Natural killer cell (primary cell): Measurements from ENCODE around the gene GAMT. TPM values are rescaled to one million over a fixed set of nuclear protein-coding genes. Genes with fewer than 3 reads are reported as not detected.
A peak's percentile ranks its signal among the peaks of the same experiment; 100 is the strongest.

ENCODE experiments used
- ATAC-seq, 3 donors: fragments of 150-1000 bp in 2 of 3; fragments of 200-7000 bp in 1 of 3; cut with Tn5 transposase; 1 replicate in 1 of 3; 2 replicates in 2 of 3; pipeline ENCODE4 v1.10.0; 2021; ENCODE audit warnings: mild to moderate bottlenecking in 2 of 3, moderate library complexity in 2 of 3
- DNase-seq, 2 donors: peaks; one replicate each; pipeline versions ENCODE4 v3.0.0 to v3.0.0-alpha.2; 2013 to 2021; ENCODE audit warnings: mixed read lengths in 1 of 2
- H3K27ac ChIP-seq: one replicate; pipeline ENCODE4 v1.5.1; 2013; ENCODE audit warnings: mild to moderate bottlenecking, low read length
- H3K27me3 ChIP-seq: one replicate; pipeline ENCODE4 v1.6.1; 2013; ENCODE audit warnings: low read length; ENCODE audit not compliant: control insufficient read depth, insufficient read depth
- H3K36me3 ChIP-seq: one replicate; pipeline ENCODE4 v1.6.1; 2013; ENCODE audit warnings: low read length; ENCODE audit not compliant: control insufficient read depth, insufficient read depth
- H3K4me1 ChIP-seq: one replicate; pipeline ENCODE4 v1.6.1; 2013; ENCODE audit warnings: low read length; ENCODE audit not compliant: control insufficient read depth, insufficient read depth
- H3K4me3 ChIP-seq: one replicate; pipeline ENCODE4 v1.5.1; 2013; ENCODE audit warnings: low read length
- H3K9me3 ChIP-seq: one replicate; pipeline ENCODE4 v1.6.1; 2013; ENCODE audit warnings: low read length; ENCODE audit not compliant: control insufficient read depth, insufficient read depth
- H3K27ac Mint-ChIP-seq, 2 donors: one replicate each; pipeline ENCODE4 v1.8.0; 2022; ENCODE audit warnings: mild to moderate bottlenecking in 2 of 2, mixed read lengths in 2 of 2, moderate library complexity in 1 of 2
- H3K27me3 Mint-ChIP-seq, 2 donors: one replicate each; pipeline ENCODE4 v1.8.0; 2022; ENCODE audit warnings: low read depth in 2 of 2, mixed read lengths in 2 of 2
- H3K36me3 Mint-ChIP-seq: one replicate; pipeline ENCODE4 v1.8.0; 2022; ENCODE audit warnings: mixed read lengths
- H3K4me1 Mint-ChIP-seq, 2 donors: one replicate each; pipeline ENCODE4 v1.8.0; 2022; ENCODE audit warnings: mixed read lengths in 2 of 2
- H3K4me3 Mint-ChIP-seq: one replicate; pipeline ENCODE4 v1.8.0; 2022; ENCODE audit warnings: mild to moderate bottlenecking, moderate library complexity, mixed read lengths
- H3K9me3 Mint-ChIP-seq, 2 donors: one replicate each; pipeline ENCODE4 v1.8.0; 2022; ENCODE audit warnings: mixed read lengths in 2 of 2
- CTCF ChIP-seq: fragments of 200-600 bp; IDR thresholded peaks from one replicate; pipeline ENCODE4 v1.8.0; 2022; ENCODE audit warnings: antibody characterized with exemption
- WGBS: methylation state at CpG from one replicate; pipeline ENCODE4 v1.1.7; 2013; ENCODE audit warnings: missing lambda C conversion rate; ENCODE audit not compliant: insufficient coverage; 5-methylcytosine and 5-hydroxymethylcytosine counted together
- intact Hi-C: fragments of 100-400 bp; cut with micrococcal nuclease; formaldehyde crosslinking; loops from one replicate; pipeline ENCODE4 v1.14.2; 2022
- total RNA-seq, 4 donors: library from RNA; stranded (reverse); fragments of 120-200 nt in 1 of 4; gene quantifications; one replicate each; pipeline versions ENCODE4 v1.2.3 to v1.2.4, GENCODE V29; 2013 to 2022

GAMT gene
- total RNA-seq, 3 donors from 2014 or later (not counting 1 experiment from before 2014, with no cell fraction given) = 5.1 to 7.5 (median 7.1) TPM

GRCh38 chr19:1353144-1353543 lies 48.2 kb downstream of the GAMT start:
- H3K27me3 ChIP-seq = no peaks in the 10 kb centered on the region
- 95% methylated on average over 9 of the region's 9 CpGs for WGBS
- intact Hi-C loops = no loop called here
- peaks cover 19% of the 10 kb centered on the region for H3K4me1 ChIP-seq
- H3K36me3 ChIP-seq = peaks cover 9% of the 10 kb centered on the region
- Mint-ChIP-seq H3K36me3 (no peaks in the 10 kb centered on the region), H3K27me3 (no peaks in the 10 kb centered on the region), H3K9me3 (no peaks in the 10 kb centered on the region), H3K4me3 (peak overlapping the region; percentile 31), H3K4me1 (peaks cover 13 to 19% of the 10 kb centered on the region in 2 donors), H3K27ac (no peak overlapping the region)
- no peak overlapping the region for H3K4me3 ChIP-seq
- DNase-seq = no peak
- no peaks in the 10 kb centered on the region for H3K9me3 ChIP-seq
- no peak overlapping the region for H3K27ac ChIP-seq
- no peak for TF ChIP-seq CTCF
- no peak for ATAC-seq

- no peak overlapping the region for H3K27ac ChIP-seq
- no peaks in the 10 kb centered on the region for H3K27me3 ChIP-seq
- H3K9me3 ChIP-seq = no peaks in the 10 kb centered on the region
- H3K4me3 ChIP-seq = no peak overlapping the region
- H3K4me3 Mint-ChIP-seq = peak overlapping the region; percentile 45
- 96% methylated on average over 21 of the region's 21 CpGs for WGBS
- H3K36me3 ChIP-seq = no peaks in the 10 kb centered on the region
- H3K4me1 ChIP-seq = peaks cover 19% of the 10 kb centered on the region
- no peaks in the 10 kb centered on the region for H3K36me3 Mint-ChIP-seq
- TF ChIP-seq CTCF = no peak
- H3K9me3 Mint-ChIP-seq = no peaks in the 10 kb centered on the region
- H3K4me1 Mint-ChIP-seq = peaks cover 12 to 19% of the 10 kb centered on the region in 2 donors
- H3K27ac Mint-ChIP-seq = no peak overlapping the region
- H3K27me3 Mint-ChIP-seq = no peaks in the 10 kb centered on the region
- ATAC-seq (no peak), DNase-seq (no peak)
- intact Hi-C loops = no loop called here
Measured at GRCh38 chr19:1351381-1351851, 49.9 kb downstream of the GAMT start.

- 76% methylated on average over 5 of the region's 5 CpGs for WGBS
- Histone ChIP-seq H3K4me1 (peaks cover 16% of the 10 kb centered on the region), H3K27me3 (no peaks in the 10 kb centered on the region), H3K27ac (no peak overlapping the region), H3K9me3 (no peaks in the 10 kb centered on the region), H3K4me3 (no peak overlapping the region), H3K36me3 (no peaks in the 10 kb centered on the region)
- TF ChIP-seq CTCF = no peak
- Mint-ChIP-seq H3K4me3 (no peak overlapping the region), H3K27ac (no peak overlapping the region), H3K27me3 (no peaks in the 10 kb centered on the region), H3K9me3 (no peaks in the 10 kb centered on the region), H3K4me1 (peaks cover 7 to 16% of the 10 kb centered on the region in 2 donors), H3K36me3 (no peaks in the 10 kb centered on the region)
- intact Hi-C loops = no loop called here
- DNase-seq (no peak), ATAC-seq (no peak)
Measured at GRCh38 chr19:1350867-1351266, 50.5 kb downstream of the GAMT start.

GRCh38 chr19:1349211-1349610 lies 52.1 kb downstream of the GAMT start:
- H3K27ac ChIP-seq = no peak overlapping the region
- H3K4me1 ChIP-seq = peaks cover 4% of the 10 kb centered on the region
- 90% methylated on average over 18 of the region's 18 CpGs for WGBS
- peaks cover 0 to 4% of the 10 kb centered on the region in 2 donors for H3K4me1 Mint-ChIP-seq
- no peaks in the 10 kb centered on the region for H3K27me3 Mint-ChIP-seq
- H3K36me3 ChIP-seq = no peaks in the 10 kb centered on the region
- no peak overlapping the region for H3K4me3 ChIP-seq
- no peak overlapping the region for H3K27ac Mint-ChIP-seq
- no peak overlapping the region for H3K4me3 Mint-ChIP-seq
- DNase-seq = no peak
- H3K9me3 ChIP-seq = no peaks in the 10 kb centered on the region
- H3K9me3 Mint-ChIP-seq = no peaks in the 10 kb centered on the region
- no peak for ATAC-seq
- intact Hi-C loops = no loop called here
- no peak for TF ChIP-seq CTCF
- H3K36me3 Mint-ChIP-seq = no peaks in the 10 kb centered on the region
- H3K27me3 ChIP-seq = no peaks in the 10 kb centered on the region
